ENCODE results near the gene SLC24A3. TPM values are rescaled to one million over a fixed set of nuclear protein-coding genes. Genes with fewer than 3 reads are reported as not detected.

SLC24A3 gene
- total RNA-seq, 4 donors from 2014 or later: 12.9 to 49.8 (median 27.6) TPM

GRCh38 chr20:19414600-19414999 is 202.2 kb downstream of the SLC24A3 start:
- Histone ChIP-seq H3K36me3 (no peaks in the 10 kb centered on the region), H3K27ac (no peak overlapping the region), H3K27me3 (no peaks in the 10 kb centered on the region), H3K9me3 (no peaks in the 10 kb centered on the region), H3K4me3 (no peak overlapping the region), H3K4me1 (no peaks in the 10 kb centered on the region)
- no peak for DNase-seq
- intact Hi-C loops (cut with DNase I; ENCODE audit: low total_unique reads): no loop called here
- TF ChIP-seq POLR2A (IDR thresholded peaks at IDR 0.05) (no peak), CTCF (IDR thresholded peaks at IDR 0.05) (no peak)

- no peak for TF ChIP-seq CTCF (IDR thresholded peaks at IDR 0.05)
- TF ChIP-seq POLR2A (IDR thresholded peaks at IDR 0.05): no peak
- Histone ChIP-seq H3K4me3 (no peak overlapping the region), H3K9me3 (no peaks in the 10 kb centered on the region), H3K4me1 (no peaks in the 10 kb centered on the region), H3K36me3 (no peaks in the 10 kb centered on the region), H3K27me3 (no peaks in the 10 kb centered on the region), H3K27ac (no peak overlapping the region)
- DNase-seq: no peak
- intact Hi-C loops (cut with DNase I; ENCODE audit: low total_unique reads): no loop called here
These were observed 203.3 kb downstream of the SLC24A3 start for GRCh38 chr20:19415786-19416185.

- Histone ChIP-seq H3K27ac (no peak overlapping the region), H3K4me1 (no peaks in the 10 kb centered on the region), H3K27me3 (no peaks in the 10 kb centered on the region), H3K36me3 (no peaks in the 10 kb centered on the region), H3K4me3 (no peak overlapping the region), H3K9me3 (no peaks in the 10 kb centered on the region)
- TF ChIP-seq CTCF (IDR thresholded peaks at IDR 0.05): no peak
- TF ChIP-seq POLR2A (IDR thresholded peaks at IDR 0.05): no peak
- intact Hi-C loops (cut with DNase I; ENCODE audit: low total_unique reads): no loop called here
- no peak for DNase-seq
These were observed 204.2 kb downstream of the SLC24A3 start for GRCh38 chr20:19416627-19417026.

- no peaks in the 10 kb centered on the region for H3K36me3 ChIP-seq
- intact Hi-C loops (cut with DNase I; ENCODE audit: low total_unique reads): no loop called here
- H3K4me3 ChIP-seq: no peak overlapping the region
- no peaks in the 10 kb centered on the region for H3K27me3 ChIP-seq
- no peak overlapping the region for H3K27ac ChIP-seq
- no peaks in the 10 kb centered on the region for H3K9me3 ChIP-seq
- no peak for DNase-seq
- TF ChIP-seq POLR2A (IDR thresholded peaks at IDR 0.05) (no peak), CTCF (IDR thresholded peaks at IDR 0.05) (no peak)
- no peaks in the 10 kb centered on the region for H3K4me1 ChIP-seq
These were observed 207.0 kb downstream of the SLC24A3 start for GRCh38 chr20:19419396-19419795.

GRCh38 chr20:19423097-19423899 is 210.9 kb downstream of the SLC24A3 start:
- no peaks in the 10 kb centered on the region for H3K27me3 ChIP-seq
- peaks cover 0 to 3% of the 10 kb centered on the region in 2 donors for H3K4me1 ChIP-seq
- H3K27ac ChIP-seq: no peak overlapping the region
- DNase-seq: no peak
- intact Hi-C loops (cut with DNase I; ENCODE audit: low total_unique reads): no loop called here
- H3K36me3 ChIP-seq: no peaks in the 10 kb centered on the region
- TF ChIP-seq CTCF (IDR thresholded peaks at IDR 0.05) (no peak), POLR2A (IDR thresholded peaks at IDR 0.05) (no peak)
- no peak overlapping the region for H3K4me3 ChIP-seq
- no peaks in the 10 kb centered on the region for H3K9me3 ChIP-seq
